PC-9 (cell line): ENCODE measurements around the gene SKAP2. TPM values are rescaled to one million over a fixed set of nuclear protein-coding genes. Genes with fewer than 3 reads are reported as not detected.

ENCODE experiments used
- BruUV-seq: library from RNA; stranded (reverse); fragments of 400-500 nt; replicated peaks from 2 replicates; lab custom pipeline; 2021; lab: Mats Ljungman, UMichigan
- CTCF ChIA-PET: fragments of 300-600 bp; sonication (Branson Sonifier 250); formaldehyde crosslinking; loops from one replicate; lab custom pipeline; 2022; ENCODE audit warnings: antibody characterized with exemption; lab: Charles Lee
- POLR2A ChIA-PET: fragments of 300-600 bp; sonication (Branson Sonifier 250); formaldehyde crosslinking; loops from one replicate; lab custom pipeline; 2022; ENCODE audit warnings: antibody characterized with exemption; ENCODE audit not compliant: unreplicated experiment; lab: Charles Lee
- DNase-seq, 2 experiments: peaks; one replicate each; pipeline versions ENCODE4 v3.0.0 to v3.0.0-alpha.2; 2015 to 2022; ENCODE audit warnings: mixed read lengths in 1 of 2
- H2AFZ ChIP-seq: fragments of 200-600 bp; sonication (generic); 2 replicates; pipeline ENCODE4 v1.8.1; 2017; ENCODE audit warnings: antibody characterized with exemption
- H3F3A ChIP-seq: fragments of 200-600 bp; sonication (generic); 2 replicates; pipeline ENCODE4 v1.8.1; 2017; ENCODE audit warnings: antibody characterized with exemption, mild to moderate bottlenecking, low read depth; ENCODE audit not compliant: insufficient read depth
- H3K27ac ChIP-seq: fragments of 200-600 bp; sonication (generic); 2 replicates; pipeline ENCODE4 v1.6.1; 2016; ENCODE audit warnings: mixed run types
- H3K27me3 ChIP-seq: fragments of 200-600 bp; sonication (generic); 2 replicates; pipeline ENCODE4 v1.6.1; 2016; ENCODE audit warnings: low read depth, mixed run types; ENCODE audit not compliant: insufficient read depth
- H3K36me3 ChIP-seq: fragments of 200-600 bp; sonication (generic); 2 replicates; pipeline ENCODE4 v1.6.1; 2016; ENCODE audit warnings: low read depth, mixed run types
- H3K4me1 ChIP-seq: fragments of 200-600 bp; sonication (generic); replicated peaks from 2 replicates; pipeline ENCODE4 v1.6.1; 2016; ENCODE audit warnings: mixed run types; ENCODE audit not compliant: insufficient read depth
- H3K4me2 ChIP-seq: fragments of 200-600 bp; sonication (generic); 2 replicates; pipeline ENCODE4 v1.6.1; 2017; ENCODE audit warnings: mixed run types
- H3K4me3 ChIP-seq: fragments of 200-600 bp; sonication (generic); 2 replicates; pipeline ENCODE4 v1.6.1; 2016; ENCODE audit warnings: mixed run types
- H3K79me2 ChIP-seq: fragments of 200-600 bp; sonication (generic); 2 replicates; pipeline ENCODE4 v1.6.1; 2017; ENCODE audit warnings: low read depth, mixed run types
- H3K9me2 ChIP-seq: fragments of 200-600 bp; sonication (generic); 2 replicates; pipeline ENCODE4 v1.8.1; 2017; ENCODE audit warnings: mild to moderate bottlenecking; ENCODE audit not compliant: insufficient read depth
- H3K9me3 ChIP-seq: fragments of 200-600 bp; sonication (generic); 2 replicates; pipeline ENCODE4 v1.8.1; 2016; ENCODE audit warnings: low read depth; ENCODE audit not compliant: insufficient read depth
- H4K20me1 ChIP-seq: fragments of 200-600 bp; sonication (generic); 2 replicates; pipeline ENCODE4 v1.8.1; 2017; ENCODE audit not compliant: insufficient read depth
- CTCF ChIP-seq: fragments of 200-600 bp; sonication (generic); conservative IDR thresholded peaks from 2 replicates; pipeline ENCODE4 v1.6.1; 2017; ENCODE audit warnings: mixed run types, antibody characterized with exemption, mild to moderate bottlenecking, moderate library complexity
- EZH2 ChIP-seq: fragments of 200-600 bp; sonication (generic); IDR thresholded peaks from 2 replicates; pipeline ENCODE4 v1.8.0; 2017; ENCODE audit warnings: antibody characterized with exemption, low read depth
- intact Hi-C: fragments of 100-400 bp; cut with micrococcal nuclease; formaldehyde crosslinking; loops from one replicate; pipeline ENCODE4 v1.10.0; 2022; ENCODE audit not compliant: unreplicated experiment
- total RNA-seq: library from RNA; stranded (reverse); gene quantifications from 2 replicates; pipeline ENCODE4 v1.2.3, GENCODE V29; 2021

The SKAP2 gene
- total RNA-seq, 1 experiment from 2014 or later = 74.9 TPM

- Histone ChIP-seq H2AFZ (no peak overlapping the region), H3K4me1 (no peaks in the 10 kb centered on the region), H3K27ac (no peak overlapping the region), H3K27me3 (no peaks in the 10 kb centered on the region), H3K36me3 (no peaks in the 10 kb centered on the region), H3K9me3 (no peaks in the 10 kb centered on the region), H3F3A (0 out of 2 replicates have a peak, but pooled peaks cover 7% of the 10 kb centered on the region), H3K9me2 (no peaks in the 10 kb centered on the region), H3K79me2 (no peaks in the 10 kb centered on the region), H3K4me2 (no peak overlapping the region), H4K20me1 (no peaks in the 10 kb centered on the region), H3K4me3 (no peak overlapping the region)
- no peak for DNase-seq
- no TSS peak for BruUV-seq
- no peak for TF ChIP-seq EZH2
- TF ChIP-seq CTCF = no peak
- ChIA-PET POLR2A (interaction anchor here (0.7 kb wide), 1 partner anchor 86 kb away, joined by 6 read pairs; no protein-coding TSS in a partner anchor), CTCF (no interaction called here)
- intact Hi-C loops = no loop called here
Measured at GRCh38 chr7:26714006-26714405, 150.4 kb downstream of the SKAP2 start.

- H3K4me2 ChIP-seq = no peak overlapping the region
- H3K27ac ChIP-seq = no peak overlapping the region
- intact Hi-C loops = no loop called here
- POLR2A ChIA-PET = no interaction called here
- no peak for DNase-seq
- no peaks in the 10 kb centered on the region for H4K20me1 ChIP-seq
- TF ChIP-seq CTCF (no peak), EZH2 (no peak)
- 0 out of 2 replicates have a peak, but pooled peaks cover 3% of the 10 kb centered on the region for H3F3A ChIP-seq
- no peaks in the 10 kb centered on the region for H3K9me2 ChIP-seq
- CTCF ChIA-PET = no interaction called here
- no peak overlapping the region for H2AFZ ChIP-seq
- H3K4me3 ChIP-seq = no peak overlapping the region
- no peaks in the 10 kb centered on the region for H3K36me3 ChIP-seq
- no peaks in the 10 kb centered on the region for H3K27me3 ChIP-seq
- no peaks in the 10 kb centered on the region for H3K9me3 ChIP-seq
- H3K79me2 ChIP-seq = no peaks in the 10 kb centered on the region
- peaks cover 14% of the 10 kb centered on the region for H3K4me1 ChIP-seq
- no TSS peak for BruUV-seq
Measured at GRCh38 chr7:26709210-26709990, 155.0 kb downstream of the SKAP2 start.

GRCh38 chr7:26705567-26705966 lies 158.8 kb downstream of the SKAP2 start:
- no peaks in the 10 kb centered on the region for H3K9me3 ChIP-seq
- no peak for TF ChIP-seq CTCF
- TF ChIP-seq EZH2 = no peak
- no peaks in the 10 kb centered on the region for H3K27me3 ChIP-seq
- intact Hi-C loops = no loop called here
- no peaks in the 10 kb centered on the region for H3K79me2 ChIP-seq
- no peaks in the 10 kb centered on the region for H3F3A ChIP-seq
- H3K4me2 ChIP-seq = no peak overlapping the region
- H3K4me3 ChIP-seq = no peak overlapping the region
- no peak overlapping the region for H2AFZ ChIP-seq
- H3K9me2 ChIP-seq = no peaks in the 10 kb centered on the region
- no TSS peak for BruUV-seq
- H4K20me1 ChIP-seq = no peaks in the 10 kb centered on the region
- peaks cover 14% of the 10 kb centered on the region for H3K4me1 ChIP-seq
- ChIA-PET CTCF (no interaction called here), POLR2A (no interaction called here)
- 0 out of 2 replicates have a peak overlapping the region, but pooled peaks have one; percentile 17 for H3K27ac ChIP-seq
- no peaks in the 10 kb centered on the region for H3K36me3 ChIP-seq
- peak; percentile 27 to 56 for DNase-seq
